ENCODE results near the gene NFXL1.

Gene NFXL1

DNA sequence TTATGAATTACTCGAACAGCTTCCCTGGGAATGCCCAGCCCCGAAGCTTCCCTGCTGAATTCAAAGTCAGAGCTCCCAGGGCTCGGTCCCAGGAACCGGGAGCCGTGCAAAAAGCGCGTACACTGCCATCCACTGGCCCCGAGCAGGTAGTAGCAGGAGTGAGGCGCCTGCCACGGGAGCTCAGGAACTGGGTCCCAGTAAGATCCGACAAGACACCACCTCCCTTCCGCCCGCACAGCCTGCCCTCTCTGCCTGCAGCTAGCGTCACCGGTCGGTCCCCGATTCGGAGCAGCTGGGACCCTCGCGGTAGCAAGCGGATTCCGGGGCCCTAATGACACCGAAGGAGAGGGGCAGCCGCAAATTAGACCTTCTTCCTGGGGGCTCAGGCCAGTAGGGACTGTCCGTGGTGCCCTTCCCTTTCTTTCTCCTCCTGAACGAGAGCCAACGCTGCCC lies 77.7 kb downstream of the NFXL1 start:
- TF ChIP-seq, protein P1, sequence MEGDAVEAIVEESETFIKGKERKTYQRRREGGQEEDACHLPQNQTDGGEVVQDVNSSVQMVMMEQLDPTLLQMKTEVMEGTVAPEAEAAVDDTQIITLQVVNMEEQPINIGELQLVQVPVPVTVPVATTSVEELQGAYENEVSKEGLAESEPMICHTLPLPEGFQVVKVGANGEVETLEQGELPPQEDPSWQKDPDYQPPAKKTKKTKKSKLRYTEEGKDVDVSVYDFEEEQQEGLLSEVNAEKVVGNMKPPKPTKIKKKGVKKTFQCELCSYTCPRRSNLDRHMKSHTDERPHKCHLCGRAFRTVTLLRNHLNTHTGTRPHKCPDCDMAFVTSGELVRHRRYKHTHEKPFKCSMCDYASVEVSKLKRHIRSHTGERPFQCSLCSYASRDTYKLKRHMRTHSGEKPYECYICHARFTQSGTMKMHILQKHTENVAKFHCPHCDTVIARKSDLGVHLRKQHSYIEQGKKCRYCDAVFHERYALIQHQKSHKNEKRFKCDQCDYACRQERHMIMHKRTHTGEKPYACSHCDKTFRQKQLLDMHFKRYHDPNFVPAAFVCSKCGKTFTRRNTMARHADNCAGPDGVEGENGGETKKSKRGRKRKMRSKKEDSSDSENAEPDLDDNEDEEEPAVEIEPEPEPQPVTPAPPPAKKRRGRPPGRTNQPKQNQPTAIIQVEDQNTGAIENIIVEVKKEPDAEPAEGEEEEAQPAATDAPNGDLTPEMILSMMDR (IDR thresholded peaks at IDR 0.05; ENCODE audit: low read length, missing control alignments) = peak; percentile 75
- peak overlapping the region; percentile 60 for H3K4me3 ChIP-seq (replicated peaks; ENCODE audit: low read depth, low read length)
- DNase-seq (ENCODE audit: low read depth) = peak; percentile 82

DNA sequence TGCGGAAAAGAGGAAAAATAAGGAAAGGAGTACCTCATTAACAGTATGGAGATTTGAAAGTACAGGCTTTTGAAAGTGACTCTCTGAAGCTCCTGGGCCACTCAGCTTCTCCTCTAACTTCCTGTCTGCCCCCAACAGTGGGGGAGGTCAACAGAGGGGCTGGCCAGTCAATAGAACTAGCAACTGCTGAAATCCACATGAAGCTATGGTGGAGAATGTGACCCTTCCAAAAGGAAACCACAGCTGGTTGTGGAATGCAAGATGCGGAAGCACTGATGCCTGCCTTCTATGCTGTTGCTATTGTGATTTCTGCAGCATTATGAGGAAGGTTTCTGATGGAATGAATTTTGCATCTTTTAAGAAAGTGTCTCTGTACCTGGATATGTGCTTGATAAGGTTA lies 78.9 kb downstream of the NFXL1 start:
- no peak for DNase-seq (ENCODE audit: low read depth)
- TF ChIP-seq, protein P1 (IDR thresholded peaks at IDR 0.05; ENCODE audit: low read length, missing control alignments) = no peak
- H3K4me3 ChIP-seq (replicated peaks; ENCODE audit: low read depth, low read length) = no peak overlapping the region

DNA sequence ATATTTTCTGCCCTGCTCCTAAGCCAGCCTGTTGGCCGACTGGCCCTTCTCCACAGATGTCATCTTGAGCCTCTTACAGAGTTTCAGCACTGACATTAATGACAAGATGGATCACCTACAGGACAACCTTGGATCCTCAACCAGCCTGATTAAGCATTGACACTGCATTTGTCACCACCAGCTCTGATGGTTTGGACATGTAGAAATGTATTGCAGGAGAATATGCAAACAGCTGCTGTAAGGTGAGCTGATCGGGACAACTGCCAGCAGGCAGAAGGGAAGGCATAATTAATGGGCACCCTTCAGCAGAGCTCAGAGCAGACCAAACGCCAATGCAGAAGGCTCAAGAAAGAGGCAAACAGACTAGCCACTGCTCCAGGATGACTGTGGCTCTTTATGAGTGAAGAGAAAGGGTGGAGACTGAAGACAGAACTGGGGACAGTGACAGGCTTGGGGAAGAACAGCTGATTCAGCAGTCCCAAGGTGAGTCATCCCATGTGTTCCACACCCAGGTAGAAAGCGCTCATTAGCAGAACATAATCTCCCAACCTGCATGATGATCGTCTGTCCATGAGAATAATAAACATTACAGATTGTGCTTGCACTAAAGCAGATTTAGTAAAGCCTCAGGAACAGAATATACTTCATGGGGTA lies 83.2 kb downstream of the NFXL1 start:
- DNase-seq (ENCODE audit: low read depth) = no peak
- TF ChIP-seq, protein P1 (IDR thresholded peaks at IDR 0.05; ENCODE audit: low read length, missing control alignments) = no peak

DNA sequence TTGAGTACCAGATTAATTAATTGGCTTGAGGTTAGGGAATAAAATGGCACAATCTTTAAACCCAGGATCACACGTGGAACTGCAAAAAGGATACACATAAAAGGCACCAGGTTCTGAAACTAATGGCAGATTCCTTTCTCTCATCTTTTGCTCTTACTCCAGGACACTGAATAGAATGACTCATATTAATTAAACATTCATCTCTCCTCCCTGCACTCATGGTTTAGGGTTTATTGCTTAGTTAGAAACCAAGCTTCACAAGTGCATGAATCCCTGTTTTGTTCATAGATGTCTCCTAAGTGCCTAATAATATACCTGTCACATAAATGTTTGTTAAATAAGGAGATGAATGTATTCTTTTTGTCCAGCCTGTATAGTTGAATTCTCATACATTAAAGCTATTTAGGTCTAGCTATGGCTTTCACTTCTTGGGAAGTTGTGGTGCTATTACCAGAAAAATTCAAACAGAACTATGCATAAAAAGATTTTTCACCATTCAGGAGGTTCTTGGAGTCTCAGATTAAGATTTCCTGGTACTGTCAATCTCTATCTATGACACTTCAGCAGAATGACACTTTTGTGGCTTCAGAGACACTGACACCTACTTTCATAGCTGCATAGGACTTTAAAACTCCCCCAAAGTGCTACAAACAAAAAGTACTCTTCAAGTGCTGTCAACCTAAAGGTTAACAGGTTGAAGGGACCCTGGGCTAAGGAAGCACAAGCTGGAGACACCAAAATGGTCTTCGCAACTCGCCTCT lies 83.9 kb downstream of the NFXL1 start:
- DNase-seq (ENCODE audit: low read depth) = no peak
- H3K4me3 ChIP-seq (replicated peaks; ENCODE audit: low read depth, low read length) = no peak overlapping the region
- TF ChIP-seq, protein P1 (IDR thresholded peaks at IDR 0.05; ENCODE audit: low read length, missing control alignments) = no peak

More for the DNA sequence above, 83.2 kb downstream of the NFXL1 start:
- no peak overlapping the region for H3K4me3 ChIP-seq (replicated peaks; ENCODE audit: low read depth, low read length)

DNA sequence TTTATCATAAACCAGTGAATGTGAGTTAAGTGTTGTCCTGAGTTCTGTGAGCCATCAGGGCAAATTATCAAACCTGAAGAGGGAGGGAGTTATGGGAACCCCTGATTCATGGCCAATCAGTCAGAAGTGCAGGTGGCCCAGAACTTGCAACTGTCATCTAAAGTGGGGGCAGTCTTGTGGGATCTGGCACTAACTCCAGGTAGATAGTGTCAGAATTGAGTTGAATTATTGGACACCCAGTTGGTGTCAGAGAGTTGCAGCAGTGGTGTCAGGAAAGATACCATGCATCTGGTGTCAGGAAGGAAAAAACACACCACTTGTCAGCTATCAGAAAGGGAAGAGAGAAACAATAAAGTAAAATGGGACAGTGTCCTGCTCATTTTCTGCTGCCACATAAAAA lies 84.9 kb downstream of the NFXL1 start:
- TF ChIP-seq, protein P1 (IDR thresholded peaks at IDR 0.05; ENCODE audit: low read length, missing control alignments) = no peak
- no peak for DNase-seq (ENCODE audit: low read depth)
- no peak overlapping the region for H3K4me3 ChIP-seq (replicated peaks; ENCODE audit: low read depth, low read length)

DNA sequence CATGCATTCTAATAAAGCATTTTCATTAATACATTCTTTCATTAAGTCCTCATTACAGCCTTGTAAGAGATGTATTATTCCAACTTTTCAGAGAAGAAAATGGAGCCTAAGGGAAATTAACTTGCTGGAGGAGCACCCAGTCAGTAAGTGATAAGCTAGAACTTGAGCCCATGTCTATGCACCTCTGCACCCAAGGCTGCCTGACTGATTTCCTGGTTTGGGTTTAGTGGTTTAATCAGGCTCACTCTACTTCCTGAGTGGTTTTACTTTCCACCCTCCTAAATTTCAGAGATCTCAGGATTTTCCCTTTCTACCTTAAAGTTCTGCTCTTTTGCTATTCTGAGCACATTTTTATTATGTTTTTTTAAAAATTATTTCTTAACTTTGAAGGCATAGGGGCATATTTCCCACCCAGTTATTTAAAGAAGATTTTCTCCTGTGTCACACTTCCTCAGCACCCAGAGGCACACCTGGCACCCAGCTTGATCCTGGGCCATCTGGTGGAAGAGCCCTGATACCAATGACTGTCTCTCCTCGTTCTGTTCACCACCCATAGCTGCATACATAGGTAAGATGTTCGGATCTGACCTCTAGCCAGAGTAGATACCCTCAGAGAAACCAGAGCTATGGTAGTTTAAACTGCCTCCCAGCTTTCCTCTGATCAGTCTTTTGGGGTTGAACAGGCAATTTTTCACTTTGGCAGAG lies 86.9 kb downstream of the NFXL1 start:
- DNase-seq (ENCODE audit: low read depth) = no peak

More for the DNA sequence above, 86.9 kb downstream of the NFXL1 start:
- no peak overlapping the region for H3K4me3 ChIP-seq (replicated peaks; ENCODE audit: low read depth, low read length)
- TF ChIP-seq, protein P1 (IDR thresholded peaks at IDR 0.05; ENCODE audit: low read length, missing control alignments) = no peak

Data from fibroblast of pulmonary artery (primary cell).